ENCODE data around the gene LIPA.
A peak's percentile ranks its signal among the peaks of the same experiment; 100 is the strongest.
"Not testable (repeated sequence)": the region's sequence is repeated elsewhere in the genome, so short reads cannot be mapped to it uniquely, and the experiment has no call there.

The LIPA gene

DNA sequence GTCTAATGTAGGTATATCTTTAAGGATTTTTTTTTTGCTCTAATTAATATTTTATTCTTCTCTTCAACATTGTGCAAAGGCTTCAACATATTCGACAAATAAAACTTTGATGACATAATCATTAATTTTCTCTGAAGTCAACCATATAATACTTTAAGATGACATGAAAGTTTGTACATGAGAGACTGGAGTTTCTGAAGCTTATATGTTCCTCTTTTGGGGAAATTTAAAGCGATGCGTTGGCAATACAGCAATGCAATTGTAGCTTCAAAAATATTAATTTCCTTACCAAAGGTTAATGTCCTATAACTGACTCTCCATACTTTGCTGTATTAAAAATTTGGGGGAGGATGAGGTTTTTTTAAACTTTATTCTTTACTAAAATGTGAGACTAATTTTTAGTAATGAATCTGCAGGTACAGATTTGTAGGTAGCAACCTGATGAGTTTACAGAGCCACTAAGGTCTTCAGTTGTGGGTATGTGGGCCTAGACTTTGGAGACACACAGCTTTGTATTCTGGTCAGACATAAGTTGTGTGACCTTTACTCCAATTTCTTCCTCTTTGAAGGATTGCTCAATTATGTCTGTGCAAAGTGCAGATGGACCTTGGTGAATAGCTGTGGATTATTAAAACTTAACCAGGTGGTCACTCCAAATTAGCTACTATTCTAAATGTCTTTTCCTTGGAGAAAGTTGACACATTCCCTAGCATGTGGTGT, 18.0 kb upstream of the LIPA start:
- DNase-seq = no peak

GRCh38 chr10:89266721-89267453, 15.3 kb upstream of the LIPA start:
- no peak for DNase-seq

DNA sequence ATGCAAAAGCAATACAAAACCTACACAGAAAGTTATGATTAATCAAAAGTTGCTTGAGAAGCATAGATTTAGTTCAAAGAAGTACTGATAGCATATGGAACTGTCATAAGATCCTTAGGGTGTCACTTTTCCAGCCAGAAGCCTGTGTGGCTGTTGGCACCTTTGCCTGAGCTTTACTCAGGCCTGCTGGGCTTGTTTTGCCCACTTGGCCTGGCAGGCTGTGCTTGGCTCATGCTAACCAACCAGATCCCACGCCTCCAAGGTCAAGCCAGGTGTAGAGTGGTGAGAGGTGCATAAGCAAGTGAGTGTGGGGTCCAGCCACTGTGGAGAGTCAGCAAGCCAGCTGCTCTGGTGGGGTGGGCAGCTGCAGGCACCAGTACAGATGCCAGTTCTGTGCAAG, 12.0 kb upstream of the LIPA start:
- no peak for DNase-seq

DNA sequence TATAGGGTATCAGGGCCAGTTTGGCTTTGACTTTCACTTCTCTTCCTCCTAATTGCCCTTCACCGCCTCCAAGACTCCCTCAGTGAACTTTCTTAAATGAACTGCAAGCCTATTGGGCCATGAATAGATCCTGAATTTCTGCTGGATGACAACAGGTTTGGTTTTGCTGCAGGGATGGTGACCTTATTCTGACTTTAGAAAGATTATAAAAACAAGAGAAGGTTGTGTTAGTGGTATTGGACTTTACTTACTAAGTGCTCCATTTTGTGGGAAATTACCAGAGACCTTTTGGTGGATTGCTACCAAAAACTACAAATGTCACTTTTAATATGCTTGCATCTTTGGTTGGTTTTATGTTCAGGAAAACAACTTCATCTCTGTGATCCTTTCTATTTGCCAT, 11.5 kb upstream of the LIPA start:
- DNase-seq = no peak

GRCh38 chr10:89262086-89263051, 10.8 kb upstream of the LIPA start:
- no peak for DNase-seq

- DNase-seq = no peak
Measured at GRCh38 chr10:89258881-89259280, 7.3 kb upstream of the LIPA start.

DNA sequence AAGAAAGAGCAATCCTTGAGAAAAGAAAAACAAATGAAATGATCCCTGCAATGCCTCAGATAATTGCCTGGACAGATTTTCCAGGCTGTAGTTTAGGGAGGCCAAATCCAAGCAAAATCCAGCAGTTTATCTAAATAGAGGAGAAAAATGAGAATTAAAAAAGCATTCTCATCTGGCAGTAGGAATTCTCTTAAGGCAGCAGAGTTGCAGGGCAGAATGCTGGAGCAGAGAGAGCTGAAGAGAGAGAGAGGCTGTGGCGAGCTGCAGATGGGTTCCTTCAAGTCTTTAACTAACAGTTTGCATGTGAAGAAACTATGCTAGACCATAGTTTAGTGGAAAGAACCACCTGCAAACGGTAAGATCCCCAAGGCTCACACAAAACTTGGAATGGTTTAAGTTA, 6.0 kb upstream of the LIPA start:
- no peak for DNase-seq

DNA sequence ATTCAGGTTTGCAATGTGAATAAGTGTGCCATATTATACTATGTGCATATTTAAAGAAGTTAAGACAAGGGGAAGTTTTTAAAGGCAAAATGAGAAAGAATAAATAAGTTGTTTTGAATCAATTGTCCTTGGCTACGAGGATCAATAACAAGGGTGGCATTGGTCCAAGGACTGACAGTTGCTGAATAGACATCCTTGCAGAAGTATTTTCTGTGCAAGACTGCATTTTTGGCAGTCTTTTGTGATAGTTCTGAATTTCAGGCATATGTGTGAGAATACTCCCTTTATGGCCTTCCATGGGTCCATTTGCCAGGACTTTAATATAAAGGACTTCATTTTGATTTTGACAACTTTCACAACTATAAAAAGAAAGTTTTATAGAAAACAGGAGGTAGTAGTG, 5.4 kb upstream of the LIPA start:
- no peak for DNase-seq

DNA sequence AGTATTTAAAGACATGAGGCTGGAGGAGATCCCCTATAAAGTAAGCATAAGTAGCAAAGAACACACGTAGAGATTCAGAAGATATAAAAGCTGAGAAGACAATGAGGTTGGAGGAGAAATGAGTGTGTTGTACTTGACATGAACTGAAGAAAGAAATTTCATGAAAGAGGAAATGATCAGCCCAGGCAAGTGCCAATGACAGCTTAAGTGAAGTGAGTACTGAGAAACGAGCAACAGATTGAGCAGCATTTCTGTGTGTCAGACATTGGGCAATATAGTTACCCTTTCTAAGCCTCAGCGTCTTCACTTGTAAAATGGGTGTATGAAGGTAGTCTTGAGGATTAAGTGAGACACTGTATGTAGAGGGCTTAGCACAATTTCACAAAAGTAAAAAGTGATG, 4.8 kb upstream of the LIPA start:
- no peak for DNase-seq

GRCh38 chr10:89255793-89256192, 4.2 kb upstream of the LIPA start:
- DNase-seq = no peak

GRCh38 chr10:89255091-89255579, 3.6 kb upstream of the LIPA start:
- peak; percentile 31 for DNase-seq

DNA sequence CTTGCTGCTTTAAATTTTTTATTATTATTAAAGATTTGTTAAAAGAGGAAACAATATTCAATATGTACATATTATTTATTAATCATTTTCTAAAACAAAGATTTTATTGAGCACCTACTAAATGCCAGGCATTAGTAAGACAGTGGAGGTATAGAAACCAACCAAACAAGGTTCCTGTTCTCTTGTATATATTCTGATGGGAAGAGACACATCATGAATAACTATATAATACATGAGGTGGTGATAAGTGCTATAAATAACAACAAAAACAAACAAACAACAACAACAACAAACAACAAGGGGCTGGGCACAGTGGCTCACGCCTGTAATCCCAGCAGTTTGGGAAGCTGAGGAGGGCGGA, 630 bp upstream of the LIPA start:
- no peak for DNase-seq

- no peak for DNase-seq
Measured at GRCh38 chr10:89250865-89251408, 638 bp downstream of the LIPA start.

DNA sequence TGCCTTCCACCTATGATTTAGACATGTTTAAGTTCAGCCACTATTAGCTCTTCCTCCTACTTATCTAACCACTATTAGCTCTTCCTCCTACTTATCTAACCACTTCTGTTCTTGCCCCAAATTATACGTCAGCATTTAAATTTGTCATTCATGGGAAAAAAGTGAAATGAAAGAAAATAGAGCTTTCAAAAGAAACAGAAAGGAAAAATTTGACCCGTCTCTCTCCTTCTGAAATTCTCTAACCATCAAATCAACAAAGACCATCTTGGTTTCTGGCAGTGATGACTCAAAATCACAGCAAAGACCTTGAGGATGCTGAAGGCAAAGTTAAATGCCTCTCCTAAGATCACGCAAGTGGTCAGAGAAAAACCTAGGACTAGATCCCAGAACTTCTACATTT, 2.6 kb downstream of the LIPA start:
- DNase-seq = no peak

DNA sequence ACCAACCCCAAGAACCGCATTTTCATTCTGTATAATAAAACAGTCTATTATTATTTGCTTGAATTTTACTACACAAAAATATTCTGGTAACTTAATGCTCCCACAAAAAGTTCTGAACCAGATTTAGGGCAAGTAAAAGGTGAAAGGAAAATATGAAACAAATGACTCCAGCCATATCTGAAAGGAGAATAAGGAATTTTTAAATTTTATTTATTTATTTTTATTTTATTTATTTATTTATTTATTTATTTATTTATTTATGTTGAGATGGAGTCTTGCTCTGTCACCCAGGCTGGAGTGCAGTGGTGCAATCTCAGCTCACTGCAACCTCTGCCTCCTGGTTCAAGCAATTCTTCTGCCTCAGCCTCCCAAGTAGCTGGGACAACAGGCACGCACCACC, 4.0 kb downstream of the LIPA start:
- DNase-seq = not testable (repeated sequence)

DNA sequence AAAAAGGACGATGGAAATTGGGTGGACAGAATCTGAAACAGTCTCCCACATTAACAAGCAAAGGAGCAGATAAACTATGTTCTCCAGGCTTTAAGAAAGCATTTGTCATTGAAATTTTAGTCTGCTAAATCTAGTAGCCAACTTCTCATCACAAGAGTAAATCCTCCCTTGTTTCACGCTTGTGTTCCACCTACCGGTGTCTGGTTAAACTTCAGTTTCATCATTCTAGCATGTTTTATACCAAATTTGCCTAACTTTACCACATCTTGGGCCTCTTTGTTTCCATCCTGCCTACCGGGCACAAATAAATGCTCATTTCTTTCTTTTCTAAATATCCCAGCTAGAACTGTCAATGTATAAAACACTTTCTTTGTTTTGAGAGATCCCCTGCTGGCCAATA, 5.8 kb downstream of the LIPA start:
- DNase-seq = no peak

GRCh38 chr10:89242840-89243568, 8.6 kb downstream of the LIPA start:
- DNase-seq = no peak

DNA sequence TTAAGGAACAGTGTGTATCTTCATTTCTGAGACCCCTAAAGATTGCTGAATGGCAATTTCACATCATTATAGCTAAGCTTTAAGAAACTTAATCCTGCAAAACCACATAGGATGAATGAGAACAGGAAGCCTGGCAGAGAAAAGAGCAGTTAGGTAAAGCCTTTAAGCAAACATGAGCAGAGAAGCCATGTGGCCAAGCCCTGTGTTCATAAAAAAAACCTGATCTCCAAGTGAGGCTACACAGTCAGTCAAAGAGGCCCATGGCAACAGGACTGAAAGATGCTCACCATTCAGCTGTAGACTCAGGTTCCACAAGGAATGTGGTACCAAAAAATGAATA, 9.3 kb downstream of the LIPA start:
- no peak for DNase-seq

DNA sequence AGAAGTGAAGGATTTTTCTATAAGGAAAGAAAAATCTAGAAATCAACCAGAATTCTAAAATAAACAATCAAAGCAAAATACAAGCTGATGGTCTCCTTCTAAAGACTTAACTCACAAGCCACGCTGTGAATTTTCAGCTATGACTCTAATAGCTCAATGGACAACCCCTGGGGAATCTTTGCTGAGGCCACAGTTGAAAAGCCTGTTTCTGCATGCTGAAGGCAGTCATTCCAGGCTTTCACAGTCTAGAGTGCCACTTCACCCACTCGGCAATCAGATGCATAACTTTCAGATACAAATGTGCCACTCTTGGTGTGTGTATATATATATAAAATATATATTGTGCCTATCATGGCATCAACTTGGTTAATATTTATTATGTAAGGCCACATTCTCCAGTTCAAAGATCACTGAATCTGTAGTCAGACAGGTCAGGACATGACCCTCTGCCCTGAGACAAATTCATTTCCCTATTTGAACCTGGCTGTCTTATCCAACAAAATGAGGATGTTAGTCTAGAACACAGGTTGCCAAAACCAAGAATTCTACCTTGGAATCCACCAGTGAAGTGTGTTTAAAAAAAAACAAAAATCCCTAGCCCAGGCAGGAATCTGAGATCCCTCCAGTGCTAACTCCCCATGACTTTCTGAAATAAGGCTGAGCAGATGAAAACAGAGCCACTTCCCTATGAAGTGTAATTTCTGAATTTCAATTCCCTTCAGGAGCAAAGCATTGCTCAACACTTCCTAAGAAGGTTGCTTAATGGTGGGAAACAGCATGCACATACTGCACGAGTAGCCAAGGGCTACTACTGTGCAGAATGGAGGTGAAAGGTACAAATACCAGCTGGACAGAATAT, 9.9 kb downstream of the LIPA start:
- DNase-seq = no peak

DNA sequence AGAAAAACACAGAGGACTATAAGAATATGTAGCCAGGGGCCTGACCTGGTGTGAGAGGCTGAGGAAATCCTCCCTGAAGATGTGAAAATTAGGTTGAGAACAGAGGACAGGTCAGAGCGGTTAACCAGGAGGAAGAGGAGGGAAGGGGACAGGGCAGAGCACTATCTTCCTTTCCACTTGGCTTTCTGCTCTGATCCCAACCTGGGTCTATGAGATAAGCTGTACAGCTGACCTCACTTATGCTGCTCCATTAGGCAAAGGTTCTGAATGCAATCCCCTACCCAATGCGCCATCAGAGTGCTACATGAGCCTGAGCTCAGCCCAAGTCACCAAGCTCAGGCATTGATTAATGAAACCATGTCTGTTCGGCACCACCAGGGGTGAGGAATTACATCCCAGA, 10.5 kb downstream of the LIPA start:
- DNase-seq = no peak

- no peak for DNase-seq
Measured at GRCh38 chr10:89240519-89240918, 11.1 kb downstream of the LIPA start.

Measured in stimulated activated CD4-positive, alpha-beta T cell treated with anti-CD3 and anti-CD28 coated beads, Interleukin-15, amount 100 ng/mL, for 24 hours (primary cell).